Activated gamma-delta T cell treated with anti-CD3 and anti-CD28 coated beads, Interleukin-2, amount 50 U/mL, for 16 hours (primary cell): Measurements from ENCODE around the gene ADARB1.

Experiments
- DNase-seq: peaks from one replicate; pipeline ENCODE4 v3.0.0-alpha.2; 2020; ENCODE audit warnings: low read depth

Gene ADARB1

DNA sequence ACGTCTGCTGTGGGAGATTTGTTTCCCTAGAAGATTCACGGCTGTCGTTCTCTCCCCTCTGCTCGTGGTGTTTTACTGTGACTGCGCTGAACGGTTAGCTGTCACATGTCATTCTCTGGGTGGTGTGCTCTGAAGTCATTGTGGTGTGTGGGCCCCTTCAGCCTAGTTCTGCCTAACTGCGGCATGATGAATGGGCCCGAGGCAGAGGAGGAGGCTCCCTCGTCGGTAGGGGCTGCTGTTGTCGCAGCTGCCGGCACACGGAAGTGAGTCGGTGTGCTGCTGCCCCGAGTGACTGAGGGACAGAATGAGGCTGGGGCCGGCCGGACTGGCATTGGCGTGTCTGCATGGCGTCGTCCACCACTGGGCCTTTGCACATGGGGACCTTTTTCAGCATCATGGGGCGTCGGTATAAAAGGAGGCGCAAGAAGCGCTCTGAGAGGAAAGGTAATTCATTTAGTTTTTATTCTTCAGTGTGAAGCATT, 77.9 kb downstream of the ADARB1 start:
- DNase-seq, result peak; percentile 61

DNA sequence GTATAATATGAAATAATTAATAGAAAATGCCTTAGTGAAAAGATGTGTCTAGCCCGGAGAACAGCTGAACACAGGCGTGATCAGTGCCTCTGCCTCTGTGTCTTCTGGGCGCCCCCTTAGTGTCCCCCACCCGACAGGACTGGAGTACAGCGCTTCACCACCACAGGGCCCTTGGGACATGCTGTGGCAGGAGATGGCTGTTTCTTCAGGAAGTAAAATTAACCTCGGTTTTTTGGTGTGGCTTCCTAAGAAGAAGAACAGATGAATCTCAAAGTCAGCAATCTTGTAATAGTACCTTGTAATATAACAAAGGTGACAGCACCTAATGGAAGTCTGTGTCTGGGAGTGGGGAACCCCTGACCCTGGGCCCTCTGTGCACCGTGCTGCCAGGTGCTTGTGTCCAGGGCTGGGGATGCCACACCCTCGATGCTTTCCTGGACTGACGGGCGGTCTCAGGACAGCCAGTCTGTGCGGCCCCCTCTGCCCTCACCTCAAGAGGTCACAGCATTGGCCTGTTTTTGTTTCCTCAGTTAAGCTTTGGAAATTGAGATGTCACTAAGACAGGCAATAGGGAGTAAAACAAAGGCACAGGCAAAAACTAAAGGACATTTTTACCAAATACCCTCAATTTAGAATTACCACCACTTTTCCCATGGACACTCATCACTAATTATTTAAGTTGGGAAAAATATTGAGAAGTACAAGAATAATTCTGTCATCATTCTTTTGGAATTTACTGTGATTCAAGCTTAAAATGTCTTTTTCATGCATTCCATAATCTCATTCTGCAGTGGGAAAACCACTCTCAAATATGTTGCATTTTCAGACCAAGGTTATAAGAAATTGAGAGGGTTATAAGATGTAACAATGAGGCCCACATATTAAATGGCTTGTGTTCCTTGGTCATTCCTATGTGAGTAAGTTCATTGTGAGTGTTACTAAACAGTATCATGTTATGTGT, 79.3 kb downstream of the ADARB1 start:
- DNase-seq, result no peak

DNA sequence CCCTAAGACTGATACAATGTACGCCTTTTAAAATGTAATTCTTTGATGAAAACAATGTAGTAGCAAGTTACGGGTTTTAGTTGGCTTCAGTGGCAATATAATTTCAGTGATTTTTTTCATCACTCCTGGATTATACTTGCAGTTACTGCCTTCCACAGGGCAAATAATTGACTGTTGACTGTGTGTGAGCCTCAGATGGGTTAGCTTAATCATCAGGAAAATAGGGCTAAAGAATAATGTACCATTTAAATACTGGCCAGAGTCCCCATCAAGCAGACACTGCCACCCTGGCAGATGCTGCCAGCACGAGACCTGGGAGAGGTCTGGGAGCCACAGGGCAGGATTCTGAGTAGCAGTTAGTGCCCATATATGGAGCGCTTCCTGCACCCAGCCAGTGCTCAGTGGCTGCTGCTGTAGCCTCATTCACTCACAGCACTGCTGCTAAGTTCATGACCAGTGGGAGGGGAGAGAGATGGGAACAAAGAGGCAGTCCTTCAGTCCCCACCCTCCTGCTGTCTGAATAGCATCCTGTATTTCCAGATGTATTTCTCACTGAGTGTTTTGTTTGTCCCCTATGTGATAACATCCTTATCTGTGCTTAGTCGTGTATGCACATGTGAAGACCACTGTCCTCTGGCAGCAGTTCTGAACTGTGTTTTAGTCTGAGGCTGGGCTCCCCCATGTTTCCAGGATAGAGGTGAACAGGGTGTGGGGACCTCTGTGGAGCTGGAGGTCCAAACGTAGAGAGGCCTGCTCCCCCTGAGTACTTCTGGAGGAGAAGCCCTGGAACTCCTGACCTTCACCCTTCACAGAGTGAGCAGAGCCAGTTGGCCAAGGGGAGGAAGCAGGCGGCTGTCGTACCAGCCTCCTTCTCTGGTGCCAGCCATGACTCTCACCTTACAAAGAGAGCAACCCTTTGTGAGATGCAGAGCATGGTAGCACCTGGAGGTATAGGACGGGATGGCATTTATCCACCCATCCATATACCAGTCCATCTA, 80.4 kb downstream of the ADARB1 start:
- no peak for DNase-seq

DNA sequence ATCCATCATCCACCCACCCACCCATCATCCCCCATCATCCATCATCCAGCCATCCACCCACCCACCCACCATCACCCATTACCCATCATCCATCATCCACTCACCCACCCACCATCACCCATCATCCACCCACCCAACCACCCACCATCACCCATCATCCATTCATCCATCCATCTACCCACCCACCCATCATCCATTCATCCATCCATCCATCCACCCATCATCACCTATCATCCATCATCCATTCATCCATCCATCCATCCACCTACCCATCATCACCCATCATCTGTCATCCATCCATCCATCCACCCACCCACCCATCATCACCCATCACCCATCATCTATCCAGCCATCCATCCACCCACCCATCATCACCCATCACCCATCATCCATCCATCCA, 81.5 kb downstream of the ADARB1 start:
- DNase-seq, result no peak

DNA sequence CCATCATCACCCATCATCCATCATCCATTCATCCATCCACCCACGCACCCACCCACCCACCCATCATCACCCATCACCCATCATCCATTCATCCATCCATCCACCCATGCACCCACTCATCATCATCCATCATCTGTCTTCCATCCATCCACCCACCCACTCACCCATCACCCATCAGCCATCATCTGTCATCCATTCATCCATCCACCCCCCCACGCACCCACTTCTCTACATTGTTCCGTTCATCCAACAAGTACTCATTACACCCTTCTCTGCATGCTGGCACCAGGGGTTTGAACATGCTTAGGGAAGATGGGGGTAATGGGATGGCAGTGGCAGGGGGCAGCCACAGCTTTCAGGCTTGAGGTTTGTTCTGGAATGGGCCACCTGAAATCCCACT, 82.1 kb downstream of the ADARB1 start:
- DNase-seq, result no peak

DNA sequence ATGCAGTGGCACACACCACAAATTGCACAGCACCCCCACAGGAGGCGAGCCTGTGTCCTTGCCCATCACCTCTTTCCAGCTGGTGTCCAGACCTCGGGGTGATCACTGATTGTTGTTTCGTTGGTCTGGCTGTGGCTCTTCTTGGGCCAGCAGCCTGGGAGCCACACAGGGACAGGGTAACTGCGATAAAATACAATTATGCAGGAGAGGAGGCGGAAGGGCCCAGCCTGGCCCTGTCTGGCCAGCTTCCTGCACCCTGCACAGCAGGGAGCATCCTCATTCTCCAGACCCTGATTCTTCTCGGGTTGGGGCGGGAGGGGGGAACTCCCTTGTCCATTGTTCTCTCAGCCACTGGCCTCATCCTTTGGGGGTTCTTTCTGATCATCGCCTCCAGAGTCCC, 83.6 kb downstream of the ADARB1 start:
- DNase-seq, result no peak

DNA sequence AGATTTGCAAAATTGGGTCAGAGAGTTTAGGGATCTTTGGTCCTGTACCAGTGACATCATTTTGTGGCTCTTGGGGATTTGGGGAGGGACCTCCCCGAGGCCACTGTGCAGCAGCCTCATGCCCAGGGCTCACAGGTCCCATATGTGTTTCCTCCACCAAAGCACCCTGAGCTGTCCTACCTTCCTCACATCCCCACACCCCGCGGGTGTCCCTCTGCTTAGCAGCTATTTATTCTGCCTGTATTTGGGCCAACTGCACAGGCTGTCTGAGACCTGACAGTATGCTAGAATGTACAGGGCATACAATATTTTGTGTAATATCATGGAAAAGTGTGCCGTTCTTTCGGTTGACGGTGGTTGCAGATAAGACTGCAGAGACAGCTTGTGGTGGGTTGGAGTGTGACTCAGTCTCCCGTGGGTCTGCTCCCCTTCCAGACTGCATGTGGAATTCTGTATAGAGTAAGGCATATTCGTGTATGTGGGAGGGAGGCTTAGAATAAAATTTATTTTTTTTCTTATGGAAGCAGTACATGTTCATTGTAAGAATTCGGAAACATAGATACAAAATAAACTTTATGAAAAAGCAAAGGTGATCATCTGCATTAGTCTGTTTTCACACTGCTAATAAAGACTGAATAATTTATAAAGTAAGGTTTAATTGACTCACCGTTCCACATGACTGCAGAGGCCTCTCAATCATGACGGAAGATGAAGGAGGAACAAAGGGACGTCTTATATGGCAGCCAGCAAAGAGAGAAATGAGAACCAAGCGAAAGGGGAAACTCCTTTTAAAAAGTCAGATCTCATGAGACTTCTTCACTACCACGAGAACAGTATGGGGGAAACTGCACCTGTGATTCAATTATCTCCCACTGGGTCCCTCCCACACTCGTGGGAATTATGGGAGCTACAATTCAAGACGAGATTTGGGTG, 84.4 kb downstream of the ADARB1 start:
- no peak for DNase-seq

DNA sequence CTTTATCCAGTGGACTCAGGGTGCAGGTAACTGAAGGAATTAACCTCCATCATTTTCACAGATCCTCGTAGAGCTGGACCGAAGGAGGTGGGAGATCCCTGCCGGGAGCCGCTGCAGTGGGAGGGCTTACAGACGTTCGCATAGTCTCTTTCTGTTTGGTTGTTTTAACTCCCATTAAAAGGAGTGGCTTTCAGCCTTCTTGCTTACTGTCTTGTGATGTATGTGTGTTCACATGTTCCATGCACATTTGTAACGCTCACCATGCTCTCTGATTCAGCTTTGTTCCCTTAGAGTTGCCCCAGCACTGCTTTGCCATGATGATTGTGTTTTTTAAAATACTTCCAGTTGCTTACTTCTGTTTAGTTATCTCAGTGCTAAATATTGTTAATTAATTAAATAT, 85.8 kb downstream of the ADARB1 start:
- DNase-seq, result no peak

DNA sequence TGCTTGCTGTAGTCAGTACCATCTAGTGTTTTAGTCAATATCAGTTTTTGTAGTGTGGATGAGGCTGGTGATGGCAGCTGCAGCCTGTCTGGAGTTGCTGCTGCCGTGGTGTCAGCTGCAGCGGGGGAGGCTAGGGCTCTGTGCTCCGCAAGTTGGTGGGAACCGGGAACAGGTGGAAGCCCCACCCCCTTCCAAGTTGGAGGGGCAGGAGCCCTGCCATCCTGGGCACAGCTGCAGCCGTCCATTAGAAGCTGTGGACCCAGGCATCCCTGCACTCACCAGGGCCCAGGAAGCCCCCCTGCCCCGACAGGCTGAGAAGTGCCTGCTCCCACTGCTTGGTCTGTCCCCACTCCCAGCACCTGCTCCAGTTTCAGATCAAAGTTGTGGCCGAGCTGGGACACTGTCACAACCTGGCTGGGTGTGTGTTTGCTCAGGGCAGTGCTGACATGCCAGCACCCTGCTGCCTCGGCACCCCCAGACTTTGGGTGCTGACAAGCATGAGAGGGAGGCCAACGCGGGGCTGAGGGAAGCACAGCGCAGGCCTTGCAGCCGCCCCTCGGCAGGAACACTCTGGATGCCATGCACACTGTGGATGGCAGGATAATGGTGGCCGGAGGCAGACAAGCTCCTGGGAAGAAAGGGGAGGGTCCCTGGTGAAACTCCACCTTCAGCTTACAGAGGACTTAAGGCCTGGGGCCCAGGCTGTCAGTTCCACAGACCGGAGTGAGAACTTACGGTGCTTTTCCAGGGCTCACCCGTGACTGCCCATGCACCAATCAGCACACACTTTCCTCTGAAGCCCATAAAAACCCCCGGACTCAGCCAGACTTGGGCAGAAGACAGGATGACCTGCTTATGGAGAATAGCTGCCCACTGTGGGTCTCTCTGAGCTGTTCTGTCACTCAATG, 86.9 kb downstream of the ADARB1 start:
- DNase-seq, result no peak

DNA sequence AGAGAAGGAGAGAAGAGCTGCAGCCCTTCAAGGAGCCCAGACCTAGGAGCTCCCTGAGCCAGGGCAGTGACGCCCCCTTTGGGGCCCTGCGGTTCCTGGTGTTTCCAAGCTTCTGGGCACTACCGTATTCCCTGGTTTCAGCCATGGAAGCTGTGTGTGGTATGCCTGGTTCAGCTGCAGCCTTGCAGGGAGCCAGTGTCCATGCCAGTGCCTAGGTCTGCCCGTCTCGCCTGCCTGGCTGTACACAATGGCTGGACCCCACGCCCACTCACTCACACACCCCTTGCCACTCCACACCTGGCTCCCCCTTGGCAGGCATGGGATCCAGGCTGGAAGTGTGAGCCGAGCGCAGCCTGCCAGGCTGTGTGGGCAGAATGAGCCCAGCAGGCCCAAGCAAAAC, 87.7 kb downstream of the ADARB1 start:
- DNase-seq, result no peak

DNA sequence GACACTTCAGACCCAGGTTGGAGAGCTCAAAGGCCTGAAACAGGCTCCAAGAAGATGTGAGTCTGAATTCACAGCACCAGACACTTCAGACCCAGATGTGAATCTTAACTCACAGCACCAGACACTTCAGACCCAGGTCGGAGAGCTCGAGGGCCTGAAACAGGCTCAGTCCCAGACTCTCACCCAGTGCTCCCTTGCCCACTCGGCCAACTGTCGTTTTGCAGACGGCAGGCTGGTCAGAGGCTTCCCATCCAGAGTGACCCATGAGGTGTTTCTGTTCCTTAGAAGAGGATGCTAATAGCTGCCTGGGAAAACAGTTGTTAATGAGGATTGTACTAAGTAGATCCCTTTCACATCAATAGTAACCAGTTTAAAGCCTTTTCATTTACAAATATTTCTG, 88.4 kb downstream of the ADARB1 start:
- no peak for DNase-seq

DNA sequence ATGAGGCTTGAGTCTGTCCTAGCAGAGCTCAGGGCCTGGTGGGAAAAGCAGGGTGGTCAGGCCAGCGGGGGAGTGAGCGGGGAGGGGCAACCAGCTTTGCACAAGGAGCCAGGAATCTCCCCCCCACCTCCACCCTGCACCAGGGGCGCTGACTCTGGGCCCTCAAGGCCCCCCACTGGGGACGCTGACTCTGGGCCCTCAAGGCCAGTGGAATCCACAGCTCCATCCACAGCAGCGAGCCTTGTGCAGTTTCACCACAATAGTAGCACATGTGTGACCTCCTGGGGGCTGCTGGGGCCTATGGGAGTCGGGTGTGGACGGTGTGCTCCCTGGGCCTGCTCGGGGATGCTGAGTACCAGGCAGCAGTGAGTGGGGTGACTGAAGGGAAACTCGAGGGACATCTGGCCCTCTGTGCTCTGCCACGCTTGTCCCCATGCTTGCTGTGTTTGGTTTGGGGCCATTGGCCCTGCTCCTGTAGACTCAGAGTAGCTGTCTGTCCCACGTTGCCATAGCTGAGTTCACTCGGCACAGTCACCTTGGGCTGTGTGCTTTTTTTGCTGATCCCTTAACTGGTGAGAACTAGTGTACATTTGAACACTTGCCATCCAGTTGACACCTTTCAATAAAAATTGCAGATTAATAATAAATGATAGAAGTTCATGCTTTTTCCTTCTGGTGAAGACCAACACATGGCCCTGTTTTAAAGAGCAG, 89.2 kb downstream of the ADARB1 start:
- DNase-seq, result no peak

DNA sequence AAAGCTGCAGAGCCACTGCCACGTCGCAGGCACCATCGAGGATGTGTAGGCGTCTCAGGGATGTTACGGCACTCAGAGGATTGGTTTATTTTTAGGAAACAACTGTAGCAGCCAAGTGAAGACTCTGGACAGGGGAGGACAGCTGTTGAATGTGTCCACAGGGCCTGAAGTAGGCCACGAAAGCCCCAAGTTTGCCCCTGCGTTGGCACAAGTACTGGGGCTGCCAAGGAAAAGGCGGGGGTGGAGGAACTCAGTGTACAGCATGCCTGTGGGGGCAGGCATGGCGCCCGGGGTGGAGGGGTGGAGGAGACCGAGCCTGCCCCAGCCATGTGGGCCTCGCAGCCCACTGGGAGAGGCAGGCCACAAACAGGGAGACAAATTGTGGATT, 89.7 kb downstream of the ADARB1 start:
- no peak for DNase-seq

DNA sequence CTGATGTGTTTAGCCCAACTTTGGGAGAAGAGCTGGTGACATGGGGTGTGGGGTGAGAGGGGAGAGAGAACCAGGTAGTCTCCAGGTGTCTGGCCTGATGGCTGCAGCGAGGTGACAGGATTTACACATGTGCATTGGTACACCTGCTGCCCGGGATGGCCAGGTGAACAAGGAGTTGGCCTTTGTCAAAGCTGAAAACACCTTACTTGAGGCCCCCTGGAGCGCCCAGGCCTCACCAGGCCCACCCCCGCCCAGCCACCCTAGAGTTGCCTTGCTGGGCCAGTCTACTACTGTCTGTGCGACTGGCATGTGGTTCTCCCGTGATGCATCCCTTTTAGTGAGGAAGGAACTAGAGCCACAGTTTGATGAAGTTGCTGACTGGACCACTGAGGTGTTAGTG, 90.5 kb downstream of the ADARB1 start:
- DNase-seq, result no peak

DNA sequence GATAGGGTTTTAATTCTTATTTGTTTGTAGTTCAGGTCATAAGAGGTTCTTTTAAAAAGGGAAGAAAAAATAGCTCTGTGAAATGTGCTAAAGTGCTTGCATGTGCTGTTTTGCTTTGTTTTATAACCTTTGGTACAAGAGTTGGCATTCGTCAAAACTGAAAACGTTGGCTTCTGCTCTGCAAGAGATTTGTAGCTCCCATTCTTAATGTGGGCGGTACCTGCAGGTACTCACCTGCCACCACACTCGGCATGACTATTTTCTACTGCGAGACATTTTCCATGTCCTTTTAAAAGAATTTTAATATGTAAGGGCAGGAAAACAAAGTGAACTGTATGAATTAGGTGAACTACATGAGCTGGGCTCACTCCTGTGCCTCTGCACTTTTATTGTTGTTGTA, 92.6 kb downstream of the ADARB1 start:
- DNase-seq, result no peak

DNA sequence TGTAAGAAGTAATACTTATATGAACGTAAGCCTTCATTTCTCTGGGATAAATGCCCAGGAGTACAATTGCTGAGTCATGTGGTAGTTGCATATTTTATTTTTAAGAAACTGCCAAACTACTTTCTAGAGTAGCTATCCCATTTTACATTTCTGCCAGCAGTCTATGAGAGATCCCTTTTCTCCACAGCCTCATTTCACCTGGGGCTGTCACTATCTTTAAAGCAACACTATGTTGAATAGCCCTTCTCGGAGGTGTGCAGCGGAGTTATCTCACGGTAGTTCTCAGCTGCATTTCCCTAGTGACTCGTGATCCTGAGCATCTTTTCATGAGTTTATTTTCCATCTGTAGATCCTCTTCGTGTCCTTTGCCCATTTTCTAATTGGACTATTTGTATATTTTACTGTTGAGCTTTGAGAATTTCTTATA, 93.4 kb downstream of the ADARB1 start:
- DNase-seq, result no peak

DNA sequence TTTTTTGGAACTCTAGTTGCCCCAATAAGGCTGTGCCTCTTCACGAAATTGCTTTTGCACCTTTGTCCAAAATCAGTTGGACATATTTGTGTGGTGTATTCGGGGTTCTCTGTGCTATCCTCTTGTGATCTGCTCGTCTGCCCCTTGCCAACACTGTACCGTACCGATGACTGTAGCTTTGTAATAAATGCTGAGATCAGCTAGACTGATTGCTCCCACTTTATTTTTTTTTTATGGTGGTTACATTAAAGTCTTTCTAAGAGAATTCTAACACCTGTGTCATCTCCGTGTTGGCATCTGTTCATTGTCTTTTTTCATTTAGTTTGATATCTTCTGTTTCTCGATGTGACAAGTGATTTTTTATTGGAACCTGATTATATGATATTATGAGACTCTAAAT, 94.1 kb downstream of the ADARB1 start:
- no peak for DNase-seq

DNA sequence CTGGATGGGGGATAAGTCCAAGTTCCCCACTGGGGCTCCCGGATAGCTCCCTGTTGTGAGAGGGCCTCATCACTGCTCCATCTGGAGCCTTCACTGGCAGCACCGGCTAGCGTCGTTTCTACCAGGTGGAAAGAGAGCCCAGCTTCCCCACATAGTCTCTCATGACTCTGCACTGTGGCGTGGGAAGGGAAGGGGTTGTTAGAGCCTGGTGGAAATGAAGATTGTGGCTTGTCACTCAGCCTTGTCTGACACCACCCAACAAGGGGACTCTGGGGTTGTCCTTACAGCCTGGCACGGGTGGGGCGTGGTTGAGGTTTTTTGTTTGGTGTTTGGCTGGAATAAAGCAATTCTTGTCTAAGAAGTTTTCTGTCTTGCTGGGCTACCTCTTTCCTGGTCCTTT, 94.6 kb downstream of the ADARB1 start:
- no peak for DNase-seq

DNA sequence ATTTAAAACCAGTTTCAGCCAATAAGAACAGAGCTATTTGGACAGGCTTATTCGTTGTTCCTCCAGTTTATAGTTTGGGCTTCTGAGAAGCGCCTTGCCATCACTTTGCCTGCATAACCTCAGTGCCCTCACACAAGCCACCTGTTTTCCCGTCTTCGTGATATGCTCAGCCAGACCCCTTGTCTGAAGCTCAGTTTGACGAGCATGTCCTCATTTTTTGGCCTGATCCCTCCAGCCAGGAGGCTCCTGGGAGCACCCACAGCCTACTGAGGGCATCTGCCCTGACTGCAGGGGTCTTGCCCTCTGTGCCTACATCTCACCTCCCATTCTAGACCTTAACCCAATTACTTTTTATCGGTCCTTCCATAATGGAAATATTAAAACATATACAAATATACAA, 95.3 kb downstream of the ADARB1 start:
- DNase-seq, result no peak

DNA sequence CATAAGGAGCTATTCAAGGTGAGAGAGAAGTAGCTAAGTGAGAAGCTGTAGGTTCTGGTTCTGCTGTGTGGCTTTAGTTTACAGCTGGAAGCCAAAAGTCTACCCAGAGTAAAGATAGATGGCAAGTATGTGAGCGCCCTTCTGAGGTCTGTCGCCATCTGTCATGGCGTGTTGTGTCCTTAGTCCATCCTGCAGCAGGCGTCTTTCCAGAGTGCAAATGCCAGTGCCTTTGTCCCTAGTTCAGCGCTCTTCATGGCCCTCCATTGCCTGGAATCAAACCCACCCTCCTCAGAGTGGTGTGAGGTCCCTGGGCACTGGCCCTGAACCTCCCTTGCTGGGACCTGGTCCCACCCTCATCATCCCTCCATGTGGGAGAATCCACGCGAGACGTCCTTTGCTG, 96.6 kb downstream of the ADARB1 start:
- DNase-seq, result no peak
